Nephron (organoid): Measurements from ENCODE around the gene FBXO42.

Experiments used
- H3K27ac Mint-ChIP-seq, 3 experiments: 2 replicates each; pipeline ENCODE4 v1.8.0; 2020; ENCODE audit warnings: mixed read lengths in 3 of 3, mild to moderate bottlenecking in 2 of 3, moderate library complexity in 1 of 3
- H3K27me3 Mint-ChIP-seq: 2 replicates; pipeline ENCODE4 v1.8.0; 2021; ENCODE audit warnings: low read depth, mild to moderate bottlenecking, moderate library complexity, mixed read lengths
- H3K36me3 Mint-ChIP-seq: 2 replicates; pipeline ENCODE4 v1.8.0; 2020; ENCODE audit warnings: low read depth, mixed read lengths
- H3K4me1 Mint-ChIP-seq: 2 replicates; pipeline ENCODE4 v1.8.0; 2020; ENCODE audit warnings: mixed read lengths
- H3K4me3 Mint-ChIP-seq, 3 experiments: 2 replicates each; pipeline ENCODE4 v1.8.0; 2020; ENCODE audit warnings: mild to moderate bottlenecking in 3 of 3, mixed read lengths in 3 of 3, moderate library complexity in 2 of 3
- H3K9me3 Mint-ChIP-seq: 2 replicates; pipeline ENCODE4 v1.8.0; 2020; ENCODE audit warnings: mixed read lengths
- TF ChIP-seq, protein P1 (sequence below), 3 experiments: fragments of 200-600 bp; sonication (generic); IDR thresholded peaks; one replicate each; pipeline ENCODE4 v1.5.0; 2021; ENCODE audit warnings: antibody characterized with exemption in 3 of 3; ENCODE audit not compliant: unreplicated experiment in 3 of 3

The FBXO42 gene

DNA sequence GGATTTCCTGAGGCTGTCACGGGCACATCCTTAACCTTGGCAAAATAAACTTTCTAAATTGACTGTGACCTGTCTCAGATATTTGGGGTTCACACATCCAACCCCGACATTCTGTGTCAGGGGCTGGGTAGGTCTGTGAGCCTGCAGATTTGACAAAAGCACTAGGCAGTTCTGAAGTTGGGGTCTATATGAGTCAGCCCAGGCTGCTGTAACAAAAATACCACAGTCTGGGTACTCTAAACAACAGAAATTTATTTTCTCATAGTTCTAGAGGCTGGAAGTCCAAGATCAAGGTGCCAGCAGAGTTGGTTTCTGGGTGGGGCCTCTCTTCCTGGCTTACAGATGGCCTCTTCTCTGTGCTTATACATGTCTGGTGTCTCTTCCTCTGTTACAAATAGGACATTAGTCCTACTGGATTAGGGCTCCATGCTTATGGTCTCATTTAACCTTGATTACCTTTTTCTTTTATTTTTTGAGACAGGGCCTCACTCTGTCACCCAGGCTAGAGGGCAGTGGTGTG lies 112.2 kb downstream of the FBXO42 start:
- Mint-ChIP-seq H3K27ac (peak overlapping the region in 1 of 3 experiments; percentile 66), H3K27me3 (peaks cover 5% of the 10 kb centered on the region), H3K4me3 (peak overlapping the region in 1 of 3 experiments; percentile 14), H3K4me1 (peaks cover 26% of the 10 kb centered on the region), H3K36me3 (no peaks in the 10 kb centered on the region), H3K9me3 (no peaks in the 10 kb centered on the region)
- TF ChIP-seq, protein P1, sequence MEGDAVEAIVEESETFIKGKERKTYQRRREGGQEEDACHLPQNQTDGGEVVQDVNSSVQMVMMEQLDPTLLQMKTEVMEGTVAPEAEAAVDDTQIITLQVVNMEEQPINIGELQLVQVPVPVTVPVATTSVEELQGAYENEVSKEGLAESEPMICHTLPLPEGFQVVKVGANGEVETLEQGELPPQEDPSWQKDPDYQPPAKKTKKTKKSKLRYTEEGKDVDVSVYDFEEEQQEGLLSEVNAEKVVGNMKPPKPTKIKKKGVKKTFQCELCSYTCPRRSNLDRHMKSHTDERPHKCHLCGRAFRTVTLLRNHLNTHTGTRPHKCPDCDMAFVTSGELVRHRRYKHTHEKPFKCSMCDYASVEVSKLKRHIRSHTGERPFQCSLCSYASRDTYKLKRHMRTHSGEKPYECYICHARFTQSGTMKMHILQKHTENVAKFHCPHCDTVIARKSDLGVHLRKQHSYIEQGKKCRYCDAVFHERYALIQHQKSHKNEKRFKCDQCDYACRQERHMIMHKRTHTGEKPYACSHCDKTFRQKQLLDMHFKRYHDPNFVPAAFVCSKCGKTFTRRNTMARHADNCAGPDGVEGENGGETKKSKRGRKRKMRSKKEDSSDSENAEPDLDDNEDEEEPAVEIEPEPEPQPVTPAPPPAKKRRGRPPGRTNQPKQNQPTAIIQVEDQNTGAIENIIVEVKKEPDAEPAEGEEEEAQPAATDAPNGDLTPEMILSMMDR (IDR thresholded peaks at IDR 0.05; ENCODE audit: unreplicated experiment in 3 of 3), result no peak

DNA sequence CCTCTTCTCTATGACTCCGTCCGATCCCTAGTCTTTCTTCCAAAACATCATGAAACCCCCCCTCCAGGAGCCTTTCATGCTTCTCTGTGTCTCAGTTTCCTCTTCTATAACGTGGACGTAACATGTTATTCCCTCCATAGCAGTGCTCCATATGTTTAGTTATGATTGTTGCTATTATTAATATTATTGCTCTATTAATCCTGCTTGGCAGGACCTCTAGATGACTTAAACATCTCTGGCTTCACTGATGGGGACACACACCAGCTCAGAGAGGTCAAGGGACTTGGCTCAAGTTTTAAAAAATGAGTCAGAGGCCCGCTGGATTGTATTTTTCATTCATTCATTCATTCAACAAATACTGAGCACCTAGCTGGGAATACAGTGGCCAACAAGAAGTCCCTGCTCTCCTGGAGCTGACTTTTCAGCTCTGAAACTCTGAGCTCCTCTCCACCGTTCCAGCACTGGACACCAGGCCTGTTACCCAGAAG lies 114.9 kb downstream of the FBXO42 start:
- Mint-ChIP-seq H3K27me3 (peaks cover 5% of the 10 kb centered on the region), H3K4me3 (peak overlapping the region; percentile 87 to 91 (median 88)), H3K9me3 (no peaks in the 10 kb centered on the region), H3K36me3 (no peaks in the 10 kb centered on the region), H3K27ac (peak overlapping the region; percentile 71 to 88 (median 82)), H3K4me1 (peaks cover 21% of the 10 kb centered on the region)
- TF ChIP-seq, protein P1 (IDR thresholded peaks at IDR 0.05; ENCODE audit: unreplicated experiment in 3 of 3), result no peak

DNA sequence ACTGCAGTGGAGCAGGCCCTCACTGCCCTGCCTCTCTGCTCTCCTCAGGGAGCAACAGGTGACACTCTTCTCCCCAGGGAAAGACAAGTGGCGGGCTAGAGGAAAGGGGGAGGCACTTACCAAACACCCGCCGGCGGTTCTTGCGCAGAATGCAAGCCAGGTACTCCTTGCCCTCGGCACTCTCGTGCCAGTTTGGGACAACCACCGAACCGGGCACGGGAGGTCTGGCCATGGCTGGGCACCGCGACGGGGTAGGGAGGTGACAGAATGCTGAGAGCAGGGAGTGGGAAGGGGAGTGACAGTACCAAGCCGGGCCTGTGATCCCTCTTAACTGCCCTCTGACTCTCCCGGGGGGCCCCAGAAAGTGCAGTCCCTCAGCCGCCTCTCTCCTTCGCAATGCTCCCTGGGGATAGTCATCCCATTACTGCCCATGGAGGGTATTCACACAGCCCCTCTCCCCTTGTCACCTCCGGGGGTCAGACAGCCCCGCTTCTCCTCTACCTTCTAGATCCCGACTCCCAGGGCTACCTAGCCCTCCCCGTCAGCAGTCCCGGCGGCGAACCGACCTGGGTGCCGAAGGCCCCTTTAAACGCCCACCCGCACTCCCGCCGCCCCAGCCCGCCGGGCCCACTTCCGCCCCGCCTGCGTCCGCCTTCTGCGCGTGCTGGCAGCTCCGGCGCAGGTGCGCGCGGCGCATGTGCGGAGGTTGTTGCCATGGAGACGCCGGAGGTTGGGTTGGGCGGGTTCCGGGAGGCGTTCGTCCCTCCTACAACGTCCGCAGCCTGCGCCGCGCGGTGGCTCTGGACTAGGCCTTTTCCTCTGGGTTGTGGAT lies 115.6 kb downstream of the FBXO42 start, which contains the start of gene CPLANE2:
Gene CPLANE2 (minus strand): TSS at position 673 of the 832 bp plus-strand sequence. CDS start 441 bp downstream, at position 232.
- Mint-ChIP-seq H3K36me3 (no peaks in the 10 kb centered on the region), H3K9me3 (no peaks in the 10 kb centered on the region), H3K4me3 (peak within 1 kb of the TSS; percentile 87 to 91 (median 88)), H3K27me3 (peaks cover 5% of the 10 kb centered on the region), H3K4me1 (peaks cover 21% of the 10 kb centered on the region), H3K27ac (peak within 1 kb of the TSS; percentile 71 to 92 (median 88))
- TF ChIP-seq, protein P1 (IDR thresholded peaks at IDR 0.05; ENCODE audit: unreplicated experiment in 3 of 3), result peak in 1 of 3 experiments; percentile 3

DNA sequence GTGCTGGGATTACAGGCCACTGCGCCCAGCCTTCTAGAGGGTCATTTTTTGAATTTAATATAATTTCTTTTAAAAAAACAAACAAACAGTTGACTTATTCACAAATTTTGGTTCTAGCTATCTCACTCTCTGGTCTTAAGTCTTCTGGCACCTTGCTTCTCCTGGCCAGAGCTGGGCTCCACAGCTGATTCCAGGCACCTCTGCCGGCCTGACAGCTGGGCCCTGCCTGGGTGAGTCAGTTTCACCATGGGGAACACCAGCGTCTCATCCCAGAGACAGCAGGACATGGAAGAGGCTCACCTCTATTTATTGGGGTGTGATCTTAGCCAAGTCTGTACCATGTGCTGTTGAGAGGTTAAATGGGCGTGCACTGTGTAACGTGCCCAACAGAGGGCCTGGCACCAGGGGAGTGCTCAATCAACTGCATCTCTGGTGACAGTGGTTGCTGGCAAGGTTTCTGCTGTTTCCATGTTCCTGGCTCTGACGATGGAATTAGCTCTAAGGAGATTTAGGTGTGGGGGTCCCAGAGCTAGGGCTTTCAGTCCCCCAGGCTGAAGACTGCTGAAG lies 116.3 kb downstream of the FBXO42 start:
- peaks cover 1% of the 10 kb centered on the region for H3K27me3 Mint-ChIP-seq
- H3K4me3 Mint-ChIP-seq, result peak overlapping the region; percentile 87 to 91 (median 88)
- TF ChIP-seq, protein P1 (IDR thresholded peaks at IDR 0.05; ENCODE audit: unreplicated experiment in 3 of 3), result peak in 2 of 3 experiments; percentile 12 to 24
- H3K9me3 Mint-ChIP-seq, result no peaks in the 10 kb centered on the region
- H3K36me3 Mint-ChIP-seq, result no peaks in the 10 kb centered on the region
- H3K27ac Mint-ChIP-seq, result peak overlapping the region; percentile 71 to 92 (median 88)
- peaks cover 17% of the 10 kb centered on the region for H3K4me1 Mint-ChIP-seq

DNA sequence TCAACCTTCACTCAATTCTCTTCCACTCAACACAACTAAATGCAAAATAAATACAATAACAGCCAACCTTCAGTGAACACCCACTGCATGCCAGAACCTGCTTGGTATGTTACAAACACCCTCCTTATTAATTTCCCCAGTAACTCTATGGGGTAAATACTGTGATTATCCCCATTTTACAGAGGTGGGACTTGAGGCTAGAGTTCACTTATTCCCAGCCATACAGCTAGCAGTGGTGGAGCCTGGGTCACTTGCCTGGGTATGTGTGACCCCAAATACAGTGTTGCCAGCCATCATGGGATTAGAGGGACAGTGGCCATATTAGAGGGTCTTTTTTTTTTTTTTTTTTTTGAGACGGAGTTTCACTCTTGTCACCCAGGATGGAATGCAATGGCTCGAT lies 116.9 kb downstream of the FBXO42 start:
- H3K4me1 Mint-ChIP-seq, result peaks cover 16% of the 10 kb centered on the region
- TF ChIP-seq, protein P1 (IDR thresholded peaks at IDR 0.05; ENCODE audit: unreplicated experiment in 3 of 3), result no peak
- no peaks in the 10 kb centered on the region for H3K36me3 Mint-ChIP-seq
- H3K27ac Mint-ChIP-seq, result no peak overlapping the region
- H3K27me3 Mint-ChIP-seq, result peaks cover 2% of the 10 kb centered on the region
- H3K4me3 Mint-ChIP-seq, result peak overlapping the region; percentile 1 to 50 (median 39)
- H3K9me3 Mint-ChIP-seq, result no peaks in the 10 kb centered on the region
